Brain microvascular endothelial cell (primary cell): ENCODE results near the gene GPR63.

Experiments used
- DNase-seq: peaks from one replicate; pipeline ENCODE4 v3.0.0-alpha.2; 2020
- H3K27ac ChIP-seq: fragments of 250-450 bp; sonication (Bioruptor Pico); 2 replicates; pipeline ENCODE4 v1.5.1; 2020; ENCODE audit warnings: mild to moderate bottlenecking, moderate library complexity
- H3K27me3 ChIP-seq: fragments of 250-450 bp; sonication (Bioruptor Pico); replicated peaks from 2 replicates; pipeline ENCODE4 v1.5.1; 2020; ENCODE audit warnings: mild to moderate bottlenecking
- H3K36me3 ChIP-seq: fragments of 250-450 bp; sonication (Bioruptor Pico); replicated peaks from 2 replicates; pipeline ENCODE4 v1.5.1; 2020; ENCODE audit warnings: mild to moderate bottlenecking
- H3K4me3 ChIP-seq: 2 replicates; pipeline ENCODE4 v1.5.1; 2011; ENCODE audit warnings: low read depth, mild to moderate bottlenecking, control low read depth, low read length, moderate library complexity
- in situ Hi-C: cut with HindIII; loops from 2 replicates; pipeline ENCODE4 v1.10.0; 2017; ENCODE audit warnings: low sequenced_read_pairs, low pct_ligation_motif_present
- TF ChIP-seq, protein P1 (sequence below): IDR thresholded peaks from 2 replicates; pipeline ENCODE4 v1.5.1; 2011; ENCODE audit warnings: low read depth, mild to moderate bottlenecking, moderate library complexity, low read length, control low read depth, inconsistent platforms; ENCODE audit errors: missing control alignments

Gene GPR63

DNA sequence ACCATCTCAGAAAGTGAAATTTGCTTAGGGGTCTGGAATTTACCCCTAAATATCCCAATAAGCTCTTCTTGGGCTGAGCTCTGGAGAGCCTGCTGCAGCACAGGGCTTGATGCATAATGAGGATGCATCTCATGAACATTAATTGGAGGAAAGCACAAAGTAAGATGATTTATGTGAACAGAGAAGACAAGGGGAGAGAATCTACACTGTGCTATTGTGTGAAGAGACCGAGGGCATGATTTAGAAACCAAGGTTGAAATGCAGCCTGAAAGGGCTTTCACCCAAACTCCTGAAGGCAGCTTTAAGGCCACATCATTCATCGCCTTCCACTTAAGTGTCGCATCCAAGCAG is 27.8 kb upstream of the GPR63 start:
- H3K4me3 ChIP-seq: no peak overlapping the region
- H3K36me3 ChIP-seq: no peaks in the 10 kb centered on the region
- no peak overlapping the region for H3K27ac ChIP-seq
- in situ Hi-C loops: no loop called here
- TF ChIP-seq, protein P1, sequence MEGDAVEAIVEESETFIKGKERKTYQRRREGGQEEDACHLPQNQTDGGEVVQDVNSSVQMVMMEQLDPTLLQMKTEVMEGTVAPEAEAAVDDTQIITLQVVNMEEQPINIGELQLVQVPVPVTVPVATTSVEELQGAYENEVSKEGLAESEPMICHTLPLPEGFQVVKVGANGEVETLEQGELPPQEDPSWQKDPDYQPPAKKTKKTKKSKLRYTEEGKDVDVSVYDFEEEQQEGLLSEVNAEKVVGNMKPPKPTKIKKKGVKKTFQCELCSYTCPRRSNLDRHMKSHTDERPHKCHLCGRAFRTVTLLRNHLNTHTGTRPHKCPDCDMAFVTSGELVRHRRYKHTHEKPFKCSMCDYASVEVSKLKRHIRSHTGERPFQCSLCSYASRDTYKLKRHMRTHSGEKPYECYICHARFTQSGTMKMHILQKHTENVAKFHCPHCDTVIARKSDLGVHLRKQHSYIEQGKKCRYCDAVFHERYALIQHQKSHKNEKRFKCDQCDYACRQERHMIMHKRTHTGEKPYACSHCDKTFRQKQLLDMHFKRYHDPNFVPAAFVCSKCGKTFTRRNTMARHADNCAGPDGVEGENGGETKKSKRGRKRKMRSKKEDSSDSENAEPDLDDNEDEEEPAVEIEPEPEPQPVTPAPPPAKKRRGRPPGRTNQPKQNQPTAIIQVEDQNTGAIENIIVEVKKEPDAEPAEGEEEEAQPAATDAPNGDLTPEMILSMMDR: no peak
- no peaks in the 10 kb centered on the region for H3K27me3 ChIP-seq
- DNase-seq: no peak

DNA sequence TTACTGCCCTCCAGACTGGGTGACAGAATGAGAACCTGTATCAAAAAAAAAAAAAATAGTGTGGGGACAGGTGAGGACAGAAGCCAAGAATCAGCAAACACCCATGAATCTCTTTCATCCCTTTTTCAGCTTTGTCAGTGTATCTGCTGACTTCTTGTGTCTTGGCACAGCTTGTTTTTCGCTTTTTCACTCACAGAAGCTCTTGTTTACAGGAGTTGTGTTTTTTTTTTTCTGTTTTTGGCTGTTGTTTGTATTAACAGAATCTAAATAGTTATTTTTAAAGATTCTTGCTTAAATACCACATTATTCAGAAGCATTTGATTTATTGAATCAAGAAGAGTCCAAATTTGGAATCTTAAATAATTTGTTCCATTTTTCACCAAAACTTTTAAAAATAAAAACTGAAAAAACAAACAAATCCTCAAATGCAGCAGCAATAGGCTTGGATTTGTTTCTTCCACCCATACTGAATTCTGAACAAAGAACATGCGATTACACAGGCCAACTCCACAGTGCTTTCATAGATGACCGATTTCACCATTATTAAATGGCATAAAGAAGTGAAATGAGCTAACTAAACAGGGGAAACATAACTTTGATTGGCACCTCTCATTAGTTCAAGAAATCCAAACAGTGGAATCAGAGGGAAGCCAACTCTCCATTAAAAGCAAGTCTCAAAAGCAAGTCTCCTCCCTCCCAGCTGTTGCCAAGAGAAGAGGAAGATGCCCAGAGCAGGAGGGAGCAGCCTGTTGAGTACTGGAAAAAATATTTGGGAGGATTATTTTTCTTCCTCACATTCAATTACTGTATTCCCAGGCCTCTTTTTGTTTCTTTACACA is 27.2 kb upstream of the GPR63 start:
- Histone ChIP-seq H3K4me3 (no peak overlapping the region), H3K27ac (no peak overlapping the region), H3K36me3 (no peaks in the 10 kb centered on the region), H3K27me3 (no peaks in the 10 kb centered on the region)
- in situ Hi-C loops: no loop called here
- TF ChIP-seq, protein P1: no peak
- no peak for DNase-seq

DNA sequence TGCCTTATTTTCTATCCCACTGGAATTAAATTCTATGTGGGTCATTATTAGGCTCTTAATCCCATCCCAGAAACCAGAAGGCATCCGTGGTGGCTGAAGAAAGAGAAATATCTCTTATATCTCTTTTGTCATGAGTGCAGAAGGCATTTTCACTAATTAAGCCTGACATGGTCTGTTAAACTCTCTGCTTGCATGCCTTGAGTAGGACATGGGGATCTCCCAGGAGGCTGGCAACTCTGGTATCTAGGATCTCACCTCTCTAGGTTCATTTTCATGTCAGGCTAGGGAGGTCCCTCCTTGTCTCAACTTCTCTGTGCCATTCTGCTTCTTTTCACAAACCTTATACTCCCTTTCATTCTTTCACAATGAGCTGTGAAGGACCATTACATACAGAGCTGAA is 25.3 kb upstream of the GPR63 start:
- in situ Hi-C loops: no loop called here

DNA sequence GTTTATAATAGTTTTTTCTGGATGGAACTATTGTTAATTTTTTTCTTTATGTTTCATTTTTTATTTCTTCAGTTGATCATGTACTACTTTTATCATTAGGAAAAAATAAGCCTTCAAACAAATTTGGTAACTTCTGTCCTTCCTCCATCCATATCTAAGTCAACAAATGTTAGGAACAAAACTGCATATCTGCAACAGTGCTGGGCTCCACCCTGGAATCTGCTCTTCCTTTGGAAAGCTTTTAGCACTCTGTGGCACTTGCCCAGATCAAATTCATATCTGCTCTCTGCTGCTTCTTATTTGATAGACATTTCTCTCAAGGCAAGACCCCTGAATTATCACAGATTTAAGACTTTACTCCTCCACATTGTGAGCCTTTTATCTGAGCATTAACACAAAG is 24.3 kb upstream of the GPR63 start:
- TF ChIP-seq, protein P1: no peak
- in situ Hi-C loops: no loop called here

More for the DNA sequence above, 25.3 kb upstream of the GPR63 start:
- no peaks in the 10 kb centered on the region for H3K36me3 ChIP-seq
- H3K4me3 ChIP-seq: no peak overlapping the region
- TF ChIP-seq, protein P1: no peak
- DNase-seq: no peak
- no peak overlapping the region for H3K27ac ChIP-seq
- H3K27me3 ChIP-seq: no peaks in the 10 kb centered on the region

DNA sequence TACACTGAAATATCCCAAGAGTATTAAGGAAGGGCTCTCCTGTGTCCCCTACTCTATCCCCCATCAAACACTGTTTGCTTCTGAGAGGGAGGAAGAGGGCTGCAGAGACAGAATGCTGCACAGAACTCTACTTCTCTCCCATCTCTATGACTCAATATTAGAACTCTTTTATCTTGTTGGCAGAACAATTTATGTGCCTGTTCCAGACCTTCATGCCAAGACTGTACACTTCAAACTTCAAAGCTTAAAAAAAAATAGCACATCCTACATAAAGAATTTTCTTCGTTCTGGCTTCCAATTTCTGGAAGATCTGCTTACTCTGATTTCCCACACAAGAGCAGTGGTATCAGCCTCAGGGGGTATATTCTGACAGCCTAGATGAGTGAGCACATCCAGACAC is 19.6 kb upstream of the GPR63 start:
- in situ Hi-C loops: no loop called here
- TF ChIP-seq, protein P1: no peak
- no peak overlapping the region for H3K27ac ChIP-seq

More for the DNA sequence above, 24.3 kb upstream of the GPR63 start:
- Histone ChIP-seq H3K36me3 (no peaks in the 10 kb centered on the region), H3K27ac (no peak overlapping the region), H3K4me3 (no peak overlapping the region), H3K27me3 (no peaks in the 10 kb centered on the region)
- DNase-seq: no peak

DNA sequence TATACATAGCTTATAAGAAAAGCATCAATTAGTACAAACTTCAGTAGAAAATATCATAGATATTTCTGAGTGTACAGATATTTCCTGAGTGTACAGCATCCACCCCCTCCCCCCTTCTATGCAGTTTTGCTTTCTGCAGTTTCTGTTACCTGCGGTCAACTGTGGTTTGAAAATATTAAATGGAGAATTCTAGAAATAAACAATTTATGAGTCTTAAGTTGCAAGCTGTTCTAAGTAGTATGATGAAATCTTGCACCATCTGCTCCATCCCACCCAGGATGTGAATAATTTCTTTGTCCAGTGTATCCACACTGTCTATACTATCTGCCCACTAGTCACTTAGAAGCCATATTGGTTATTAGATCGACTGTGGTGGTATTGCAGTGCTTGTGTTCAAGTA is 15.8 kb upstream of the GPR63 start:
- in situ Hi-C loops: no loop called here
- Histone ChIP-seq H3K4me3 (no peak overlapping the region), H3K36me3 (no peaks in the 10 kb centered on the region), H3K27me3 (no peaks in the 10 kb centered on the region), H3K27ac (no peak overlapping the region)
- no peak for DNase-seq
- TF ChIP-seq, protein P1: no peak

More for the DNA sequence above, 19.6 kb upstream of the GPR63 start:
- Histone ChIP-seq H3K4me3 (no peak overlapping the region), H3K36me3 (no peaks in the 10 kb centered on the region), H3K27me3 (no peaks in the 10 kb centered on the region)
- DNase-seq: no peak
